Ovary (tissue), 9 donors: ENCODE measurements around the gene DNAH11. TPM values are rescaled to one million over a fixed set of nuclear protein-coding genes. Genes with fewer than 3 reads are reported as not detected.

Experiments used
- DNase-seq, 5 donors: peaks; one replicate each; pipeline ENCODE4 v3.0.0-alpha.2; 2019 to 2020
- H3K27ac ChIP-seq, 2 donors: fragments of 200-600 bp; one replicate each; pipeline versions ENCODE4 v1.5.1 to v1.8.0; 2019 to 2022
- H3K27me3 ChIP-seq: fragments of 200-600 bp; one replicate; pipeline ENCODE4 v1.8.0; 2022
- H3K36me3 ChIP-seq: fragments of 200-600 bp; sonication (generic); one replicate; pipeline ENCODE4 v1.5.1; 2019
- H3K4me1 ChIP-seq: one replicate; pipeline ENCODE4 v1.8.1; 2013; ENCODE audit warnings: mild to moderate bottlenecking, moderate library complexity; ENCODE audit not compliant: insufficient read depth
- H3K4me3 ChIP-seq: fragments of 200-600 bp; sonication (generic); one replicate; pipeline ENCODE4 v1.5.1; 2017
- H3K9me3 ChIP-seq, 2 donors: fragments of 200-600 bp in 1 of 2; sonication (generic) in 1 of 2; one replicate each; pipeline versions ENCODE4 v1.5.1 to v1.8.1; 2013 to 2019; ENCODE audit warnings: mild to moderate bottlenecking in 1 of 2, moderate library complexity in 1 of 2
- CTCF ChIP-seq, 3 donors: fragments of 450-650 bp in 2 of 3; fragments of 200-600 bp in 1 of 3; IDR thresholded peaks; one replicate each; pipeline versions ENCODE4 v1.5.1 to v1.8.0; 2016 to 2022; ENCODE audit warnings: antibody characterized with exemption in 3 of 3, mild to moderate bottlenecking in 1 of 3
- EP300 ChIP-seq: sonication (generic); formaldehyde crosslinking; IDR thresholded peaks from one replicate; pipeline ENCODE4 v1.6.1; 2017; ENCODE audit warnings: antibody characterized with exemption
- POLR2A ChIP-seq: fragments of 450-650 bp; IDR thresholded peaks from one replicate; pipeline ENCODE4 v1.6.1; 2017; ENCODE audit warnings: antibody characterized with exemption, mild to moderate bottlenecking, moderate library complexity
- WGBS, 3 donors: extraction: QIAGEN DNeasy Blood & Tissue Kit in 1 of 3; methylation state at CpG; one replicate each; pipeline versions ENCODE4 v1.1.5 to v1.1.7; 2013 to 2017; 5-methylcytosine and 5-hydroxymethylcytosine counted together
- intact Hi-C, 4 donors: fragments of 100-400 bp; cut with DNase I; formaldehyde crosslinking; loops; one replicate each; pipeline versions ENCODE4 v1.11.0 to v1.15.1; 2022 to 2023
- polyA plus RNA-seq, 2 donors: library from polyadenylated mRNA; stranded (reverse); fragments of 200-250 nt in 1 of 2; fragments of 350-450 nt in 1 of 2; fragmentation: Illumina TruSeq in 1 of 2; extraction: RNeasy Lipid Tissue Mini Kit (QIAGEN cat#74804) in 1 of 2; gene quantifications; one replicate each; pipeline ENCODE4 v1.2.3, GENCODE V29; 2013 to 2014
- total RNA-seq, 7 donors: library from RNA; depleted of rRNA in 2 of 7; stranded (reverse); fragments of >200 nt in 2 of 7; fragmentation: NEBNext Ultra II Directional in 3 of 7; extraction: Animal tissue kit (Norgen Biotek cat#: 25700) in 3 of 7; gene quantifications; one replicate each; pipeline versions ENCODE4 v1.1.0 to v1.2.4, GENCODE V29; 2016 to 2023
- donor health status: DM: no; HTN: no; CAD: no; lungs with moderate emphysema.
- donor health status: DM: no; HTN: no; CAD: no.
- donor health status: Bipolar disorder and iron deficiency.
- donor health status: DM: yes; HTN: yes; CAD: no.
- donor health status: DM: no; HTN: no; CAD: no.
- donor health status: DM: yes; HTN: yes; CAD: no.

DNAH11 gene
- total and polyA plus RNA-seq, 9 donors: 0.05 to 44.3 (median 2.6) TPM

DNA sequence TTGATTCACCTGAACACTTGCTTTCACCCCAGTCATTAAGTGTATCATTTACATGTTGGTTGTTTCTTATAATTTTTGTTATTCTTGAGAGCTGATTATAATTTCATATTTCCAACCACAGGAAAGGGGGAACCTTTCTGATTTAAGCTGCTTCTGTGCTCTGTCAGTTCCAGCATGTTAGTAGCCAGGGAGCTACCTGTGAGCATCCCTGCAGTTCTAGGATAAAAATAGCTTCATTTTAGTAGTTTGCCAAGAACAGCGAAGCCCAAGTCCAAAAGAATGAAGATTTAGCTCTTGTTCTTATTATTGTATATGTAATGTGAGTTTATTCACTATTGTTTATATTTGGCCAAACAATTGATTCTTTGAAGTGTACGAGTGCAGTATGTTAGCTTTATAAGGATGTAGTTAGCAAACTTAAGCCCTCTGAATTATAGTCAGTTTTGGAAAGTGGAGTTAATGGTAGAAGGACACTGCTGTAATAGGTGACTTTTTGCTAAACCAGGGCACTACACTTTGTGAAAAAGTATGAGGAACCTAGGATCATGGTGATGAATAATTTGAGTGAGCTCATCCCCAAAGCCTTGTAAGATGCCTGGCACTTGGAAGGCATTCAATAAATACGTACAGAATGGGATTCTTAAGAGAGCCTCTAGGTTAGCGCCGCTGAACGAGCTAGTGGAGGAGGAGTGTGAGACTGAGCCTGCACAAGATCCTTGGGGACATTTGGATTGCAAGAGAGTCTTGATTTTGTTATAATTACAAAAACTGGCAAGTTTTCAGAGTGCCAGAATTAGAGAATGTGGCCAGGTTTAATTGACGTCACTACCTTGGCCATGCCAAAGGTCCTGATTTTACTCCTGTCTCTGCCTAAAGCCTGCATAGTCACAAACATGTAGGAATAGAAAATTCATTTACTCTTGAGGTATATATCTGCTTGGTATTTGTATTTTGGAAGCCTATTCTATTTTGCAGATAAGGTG lies 29.8 kb downstream of the DNAH11 start:
- no peak for DNase-seq
- TF ChIP-seq POLR2A (no peak), EP300 (no peak), CTCF (IDR thresholded peaks at IDR 0.05) (no peak)
- WGBS, 3 donors: 70 to 82% (median 77%) methylated on average over 7 of the region's 7 CpGs
- no peak overlapping the region for H3K27ac ChIP-seq
- H3K27me3 ChIP-seq: no peaks in the 10 kb centered on the region
- H3K9me3 ChIP-seq: no peaks in the 10 kb centered on the region
- H3K36me3 ChIP-seq: no peaks in the 10 kb centered on the region
- H3K4me1 ChIP-seq: no peaks in the 10 kb centered on the region
- intact Hi-C loops: no loop called here
- no peak overlapping the region for H3K4me3 ChIP-seq

- intact Hi-C loops: no loop called here
Measured at GRCh38 chr7:21579341-21580072, 36.7 kb downstream of the DNAH11 start.

GRCh38 chr7:21580073-21580521 lies 37.3 kb downstream of the DNAH11 start:
- Histone ChIP-seq H3K27me3 (no peaks in the 10 kb centered on the region), H3K4me1 (no peaks in the 10 kb centered on the region), H3K27ac (no peak overlapping the region), H3K9me3 (no peaks in the 10 kb centered on the region), H3K4me3 (no peak overlapping the region), H3K36me3 (no peaks in the 10 kb centered on the region)
- 13 to 36% (median 13%) methylated on average over 4 of the region's 4 CpGs for WGBS, 3 donors
- intact Hi-C loops: no loop called here
- TF ChIP-seq POLR2A (no peak), EP300 (no peak), CTCF (IDR thresholded peaks at IDR 0.05) (no peak)
- no peak for DNase-seq

More at GRCh38 chr7:21579341-21580072, 36.7 kb downstream of the DNAH11 start:
- H3K36me3 ChIP-seq: no peaks in the 10 kb centered on the region
- H3K9me3 ChIP-seq: no peaks in the 10 kb centered on the region
- no peak overlapping the region for H3K27ac ChIP-seq
- no peak for DNase-seq
- no peaks in the 10 kb centered on the region for H3K4me1 ChIP-seq
- no peak overlapping the region for H3K4me3 ChIP-seq
- H3K27me3 ChIP-seq: no peaks in the 10 kb centered on the region
- 78 to 87% (median 82%) methylated on average over 4 of the region's 4 CpGs for WGBS, 3 donors
- TF ChIP-seq CTCF (IDR thresholded peaks at IDR 0.05) (no peak), POLR2A (no peak), EP300 (no peak)

- no peak for DNase-seq
- no peak overlapping the region for H3K4me3 ChIP-seq
- H3K36me3 ChIP-seq: no peaks in the 10 kb centered on the region
- 88 to 93% (median 90%) methylated on average over 6 of the region's 6 CpGs for WGBS, 3 donors
- TF ChIP-seq POLR2A (no peak), CTCF (IDR thresholded peaks at IDR 0.05) (no peak), EP300 (no peak)
- intact Hi-C loops: no loop called here
- no peaks in the 10 kb centered on the region for H3K9me3 ChIP-seq
- H3K27ac ChIP-seq: no peak overlapping the region
- H3K27me3 ChIP-seq: no peaks in the 10 kb centered on the region
- no peaks in the 10 kb centered on the region for H3K4me1 ChIP-seq
Measured at GRCh38 chr7:21585070-21585724, 42.4 kb downstream of the DNAH11 start.
